ENCODE data around the gene TAF4. TPM values are rescaled to one million over a fixed set of nuclear protein-coding genes. Genes with fewer than 3 reads are reported as not detected.
"Not testable (repeated sequence)": the region's sequence is repeated elsewhere in the genome, so short reads cannot be mapped to it uniquely, and the experiment has no call there.

The TAF4 gene, protein sequence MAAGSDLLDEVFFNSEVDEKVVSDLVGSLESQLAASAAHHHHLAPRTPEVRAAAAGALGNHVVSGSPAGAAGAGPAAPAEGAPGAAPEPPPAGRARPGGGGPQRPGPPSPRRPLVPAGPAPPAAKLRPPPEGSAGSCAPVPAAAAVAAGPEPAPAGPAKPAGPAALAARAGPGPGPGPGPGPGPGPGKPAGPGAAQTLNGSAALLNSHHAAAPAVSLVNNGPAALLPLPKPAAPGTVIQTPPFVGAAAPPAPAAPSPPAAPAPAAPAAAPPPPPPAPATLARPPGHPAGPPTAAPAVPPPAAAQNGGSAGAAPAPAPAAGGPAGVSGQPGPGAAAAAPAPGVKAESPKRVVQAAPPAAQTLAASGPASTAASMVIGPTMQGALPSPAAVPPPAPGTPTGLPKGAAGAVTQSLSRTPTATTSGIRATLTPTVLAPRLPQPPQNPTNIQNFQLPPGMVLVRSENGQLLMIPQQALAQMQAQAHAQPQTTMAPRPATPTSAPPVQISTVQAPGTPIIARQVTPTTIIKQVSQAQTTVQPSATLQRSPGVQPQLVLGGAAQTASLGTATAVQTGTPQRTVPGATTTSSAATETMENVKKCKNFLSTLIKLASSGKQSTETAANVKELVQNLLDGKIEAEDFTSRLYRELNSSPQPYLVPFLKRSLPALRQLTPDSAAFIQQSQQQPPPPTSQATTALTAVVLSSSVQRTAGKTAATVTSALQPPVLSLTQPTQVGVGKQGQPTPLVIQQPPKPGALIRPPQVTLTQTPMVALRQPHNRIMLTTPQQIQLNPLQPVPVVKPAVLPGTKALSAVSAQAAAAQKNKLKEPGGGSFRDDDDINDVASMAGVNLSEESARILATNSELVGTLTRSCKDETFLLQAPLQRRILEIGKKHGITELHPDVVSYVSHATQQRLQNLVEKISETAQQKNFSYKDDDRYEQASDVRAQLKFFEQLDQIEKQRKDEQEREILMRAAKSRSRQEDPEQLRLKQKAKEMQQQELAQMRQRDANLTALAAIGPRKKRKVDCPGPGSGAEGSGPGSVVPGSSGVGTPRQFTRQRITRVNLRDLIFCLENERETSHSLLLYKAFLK
- total RNA-seq, result 13.0 TPM
- long read RNA-seq, partial matches to known transcripts, result 0 of 2 reads
- long read RNA-seq, other reads (novel, unspliced or antisense), result 1 of 2 reads

DNA sequence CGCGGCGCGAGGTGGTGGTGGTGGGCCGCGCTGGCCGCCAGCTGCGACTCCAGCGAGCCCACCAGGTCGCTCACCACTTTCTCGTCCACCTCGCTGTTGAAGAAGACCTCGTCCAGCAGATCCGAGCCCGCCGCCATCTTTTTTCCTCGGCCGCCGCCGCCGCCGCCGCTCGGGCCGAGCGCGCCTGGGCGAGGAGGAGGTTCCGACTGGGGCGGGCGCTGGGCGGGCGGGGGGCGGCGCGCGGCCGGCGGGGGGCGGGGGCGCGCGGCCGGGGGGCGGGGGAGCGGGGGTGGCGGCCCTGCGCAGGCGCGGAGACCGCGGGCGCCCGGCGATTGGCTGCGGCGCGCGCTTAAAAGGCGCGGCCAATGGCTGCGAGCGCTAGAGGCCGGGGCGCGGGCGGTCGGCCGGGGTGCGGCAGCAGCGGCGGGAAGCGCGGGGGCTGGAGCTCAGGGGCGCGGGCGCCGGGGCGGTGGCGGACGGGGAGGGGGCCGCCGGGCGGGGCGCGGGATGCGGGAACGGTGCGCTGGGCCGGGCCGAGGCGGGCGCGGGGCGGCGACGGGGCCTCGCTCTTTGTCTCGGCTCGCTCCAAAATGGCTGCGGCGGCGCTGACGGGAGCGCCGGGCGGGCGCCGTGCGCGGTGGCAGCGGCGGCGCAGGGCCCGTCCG, at the start of gene TAF4:
TSS of gene TAF4 (minus strand) at position 208 of the 665 bp plus-strand sequence. CDS start at position 137, 71 bp downstream.
- DNase-seq (ENCODE audit: low spot score), result peak; percentile 94

DNA sequence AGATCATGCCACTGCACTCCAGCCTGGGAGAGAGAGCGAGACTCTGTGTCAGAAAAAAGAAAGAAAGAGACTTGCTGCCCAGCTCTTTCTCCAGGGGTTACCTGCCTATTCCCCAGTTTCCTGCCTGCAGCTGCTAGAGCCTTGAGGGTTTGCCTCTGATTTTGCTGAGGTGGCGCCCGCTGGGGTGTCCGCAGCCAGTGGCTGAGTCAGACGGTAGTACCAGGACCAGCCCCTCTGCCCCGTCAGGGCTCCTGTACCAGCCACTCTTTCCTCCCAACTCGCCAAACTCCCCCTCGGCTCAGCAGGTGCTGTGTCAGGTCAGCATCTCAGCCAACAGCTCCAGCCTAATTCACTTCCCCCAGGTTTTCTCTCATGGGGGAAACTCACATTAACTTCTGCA, 49.2 kb upstream of the TAF4 start:
- no peak for DNase-seq (ENCODE audit: low spot score)

DNA sequence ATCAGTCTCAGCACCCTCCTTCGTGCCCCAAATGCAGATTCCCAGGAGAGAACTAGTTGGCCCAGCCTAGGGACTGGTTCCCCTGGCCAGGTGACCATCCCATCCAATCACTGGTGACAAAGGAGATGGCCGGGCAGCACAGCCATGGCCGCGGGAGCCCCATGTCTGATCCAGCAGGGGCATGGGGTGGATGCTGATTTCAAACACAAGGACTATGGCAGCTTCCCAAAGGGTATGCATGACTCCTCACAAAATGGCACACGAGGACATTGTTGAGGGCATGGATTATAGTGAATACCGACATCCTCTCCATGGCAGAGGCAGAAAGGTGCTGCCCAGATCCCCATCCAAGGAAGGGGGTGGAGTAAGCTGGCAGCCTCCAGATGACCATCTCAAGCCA, 46.7 kb upstream of the TAF4 start:
- no peak for DNase-seq (ENCODE audit: low spot score)

DNA sequence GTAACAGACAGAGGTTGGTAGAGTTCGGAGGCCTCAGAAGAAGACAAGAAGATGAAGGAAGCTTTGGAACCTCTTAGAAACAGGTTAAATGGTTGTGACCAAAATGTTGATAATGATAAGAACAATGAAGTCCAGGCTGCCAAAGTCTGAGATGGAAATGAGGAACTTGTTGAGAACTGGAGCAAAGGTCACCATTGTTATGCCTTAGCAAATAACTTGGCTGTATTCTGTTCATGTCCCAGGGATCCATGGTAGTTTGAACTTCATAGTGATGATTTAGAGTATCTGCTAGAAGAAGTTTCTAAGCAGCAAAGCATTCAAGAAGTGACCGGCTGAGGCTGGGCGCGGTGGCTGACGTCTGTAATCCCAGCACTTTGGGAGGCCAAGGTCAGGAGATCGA, 45.5 kb upstream of the TAF4 start:
- DNase-seq (ENCODE audit: low spot score), result no peak

DNA sequence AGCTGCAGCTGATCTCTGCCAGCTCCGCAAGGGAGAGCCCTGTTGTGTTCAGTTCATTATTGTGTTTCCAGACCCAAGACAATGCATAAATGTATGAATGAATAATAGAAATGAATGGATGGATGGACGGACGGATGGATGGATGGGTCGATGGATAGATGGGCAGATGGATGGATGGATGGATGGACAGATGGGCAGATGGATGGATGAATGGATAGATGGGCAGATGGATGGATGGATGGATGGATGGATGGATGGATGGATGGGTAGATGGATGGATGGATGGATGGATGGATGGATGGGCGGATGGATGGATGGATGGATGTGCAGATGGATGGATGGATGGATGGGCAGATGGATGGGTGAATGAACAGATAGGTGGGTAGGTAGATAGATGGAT, 39.9 kb upstream of the TAF4 start:
- DNase-seq (ENCODE audit: low spot score), result no peak

DNA sequence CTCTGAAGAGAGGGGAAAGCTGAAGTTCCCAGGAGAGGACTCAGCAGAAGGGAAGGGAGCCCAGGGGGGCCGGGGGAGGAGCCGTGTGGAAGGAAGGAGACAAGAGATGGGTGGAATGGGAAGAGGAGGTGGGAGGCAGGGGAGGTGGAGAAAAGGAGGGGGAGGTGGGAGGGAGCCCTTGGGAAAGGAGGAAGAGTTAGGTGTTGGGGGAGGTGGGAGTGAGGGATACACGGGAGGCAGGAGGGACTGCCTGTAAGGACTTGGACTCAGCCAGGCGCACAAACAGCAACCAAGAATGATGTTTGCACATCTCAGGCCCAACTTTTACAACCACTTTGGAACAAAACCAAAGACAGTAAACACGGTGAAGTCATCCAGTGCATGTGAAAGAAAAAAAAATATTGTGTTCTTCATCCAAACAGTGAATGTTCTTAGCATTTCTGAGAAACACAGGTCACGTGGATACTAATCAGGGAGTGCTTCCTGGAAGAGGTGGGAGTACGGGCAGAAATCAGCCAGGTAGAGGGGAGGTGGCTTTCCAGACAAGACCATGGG, 39.2 kb upstream of the TAF4 start:
- no peak for DNase-seq (ENCODE audit: low spot score)

DNA sequence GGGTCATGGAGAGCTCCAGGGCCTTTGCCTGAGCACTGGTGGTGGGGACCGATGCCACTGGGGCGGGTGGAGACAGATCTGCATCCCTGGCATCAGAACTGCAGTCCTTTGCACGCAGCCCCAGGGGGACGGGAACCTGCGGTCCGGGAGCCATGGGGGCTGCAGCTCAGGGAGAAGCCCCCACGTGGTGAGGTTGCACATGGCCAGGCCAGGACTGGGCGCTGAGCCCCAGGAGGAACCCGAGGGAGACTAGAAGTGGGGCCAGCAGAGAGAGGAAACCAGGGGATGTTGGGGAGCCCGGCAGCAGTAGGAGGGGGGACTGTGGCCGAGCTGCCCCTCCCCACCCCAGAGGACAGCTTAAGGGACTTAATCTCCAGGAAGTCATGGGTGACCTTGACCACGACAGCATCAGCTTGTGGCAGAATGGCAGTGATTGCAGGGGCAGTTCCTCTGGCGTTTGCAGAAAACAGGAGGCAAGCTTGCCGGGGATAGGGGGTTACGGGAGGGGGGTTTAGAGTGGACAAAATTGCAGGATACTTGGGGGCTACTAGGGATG, 38.6 kb upstream of the TAF4 start:
- no peak for DNase-seq (ENCODE audit: low spot score)

DNA sequence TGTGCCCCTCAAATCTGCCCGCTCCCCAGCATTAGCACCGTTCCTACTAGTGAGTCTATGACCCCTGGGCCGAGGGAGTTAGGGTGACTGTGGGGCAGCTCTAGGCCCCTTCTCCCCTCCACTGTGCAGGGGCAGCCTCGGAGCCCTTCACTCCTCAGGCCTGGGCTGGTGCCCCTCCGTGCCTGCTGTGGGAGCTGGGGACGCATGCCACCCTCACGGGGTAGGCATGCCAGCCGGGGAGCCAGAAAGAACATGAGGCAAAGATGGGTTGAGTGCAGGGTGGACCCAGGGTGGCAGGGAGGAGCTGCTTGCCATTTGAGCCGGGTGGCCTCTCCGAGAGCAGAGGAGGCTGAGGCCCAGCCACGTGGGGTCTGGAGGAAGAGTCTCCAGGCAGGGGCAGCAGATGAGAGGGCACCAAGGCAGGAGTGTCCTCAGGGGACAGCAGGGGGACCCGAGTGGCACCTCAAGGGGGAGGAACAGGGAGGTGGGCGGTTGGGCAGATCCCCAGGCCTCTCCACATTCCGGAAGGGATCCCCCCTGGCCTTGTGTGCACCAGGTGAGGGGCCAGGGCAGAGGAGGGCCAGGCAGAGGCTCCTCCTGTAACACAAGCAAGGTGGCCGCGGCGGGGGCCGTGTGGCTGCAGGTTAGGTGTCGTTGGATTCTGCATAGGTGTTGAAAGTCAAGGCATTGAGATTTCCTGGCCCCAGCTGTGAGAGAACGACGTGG, 38.0 kb upstream of the TAF4 start:
- no peak for DNase-seq (ENCODE audit: low spot score)

DNA sequence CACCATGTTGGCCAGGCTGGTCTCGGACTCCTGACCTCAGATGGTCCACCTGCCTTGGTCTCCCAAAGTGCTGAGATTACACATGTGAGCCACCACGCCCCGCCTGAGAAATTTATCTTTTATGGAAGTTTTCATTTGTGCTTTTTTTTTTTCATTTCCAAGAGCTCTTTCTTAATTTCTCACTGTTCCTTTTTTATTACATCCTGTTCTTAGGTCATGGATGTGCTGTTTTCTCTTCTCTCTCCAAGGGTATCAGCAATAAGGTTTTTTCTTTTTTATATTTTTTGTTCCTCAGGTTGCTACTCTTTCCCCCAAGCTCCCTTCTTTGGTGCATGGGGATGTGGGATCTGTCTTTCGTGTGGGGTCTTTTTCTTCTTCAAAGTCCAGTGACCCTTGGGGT, 35.4 kb upstream of the TAF4 start:
- no peak for DNase-seq (ENCODE audit: low spot score)

DNA sequence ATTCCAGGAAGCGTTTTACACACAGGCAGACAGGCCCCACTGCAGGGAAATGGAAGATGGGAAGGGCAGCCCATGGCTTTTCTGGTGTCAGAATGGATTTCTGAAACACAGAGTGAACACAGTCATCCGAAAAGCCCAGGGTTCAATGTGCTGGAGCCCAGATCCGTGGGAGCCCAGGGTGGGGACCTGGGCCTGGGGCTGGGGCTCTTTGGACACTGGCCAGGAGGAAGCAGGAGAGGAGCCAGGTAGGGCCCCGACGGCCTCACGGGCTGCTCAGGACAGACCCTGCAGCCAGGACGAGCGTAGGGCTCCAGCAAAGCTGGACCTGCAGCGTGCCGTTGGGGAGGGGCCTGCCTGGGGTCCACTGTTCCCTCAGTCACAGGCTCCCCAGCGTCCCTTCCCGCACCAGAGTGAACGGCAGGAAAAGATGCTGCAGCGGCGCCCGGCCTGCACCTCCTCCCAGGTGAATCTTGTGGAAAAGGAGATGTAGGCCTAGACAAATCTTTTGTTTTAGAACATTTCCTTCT, 32.3 kb upstream of the TAF4 start:
- DNase-seq (ENCODE audit: low spot score), result no peak

DNA sequence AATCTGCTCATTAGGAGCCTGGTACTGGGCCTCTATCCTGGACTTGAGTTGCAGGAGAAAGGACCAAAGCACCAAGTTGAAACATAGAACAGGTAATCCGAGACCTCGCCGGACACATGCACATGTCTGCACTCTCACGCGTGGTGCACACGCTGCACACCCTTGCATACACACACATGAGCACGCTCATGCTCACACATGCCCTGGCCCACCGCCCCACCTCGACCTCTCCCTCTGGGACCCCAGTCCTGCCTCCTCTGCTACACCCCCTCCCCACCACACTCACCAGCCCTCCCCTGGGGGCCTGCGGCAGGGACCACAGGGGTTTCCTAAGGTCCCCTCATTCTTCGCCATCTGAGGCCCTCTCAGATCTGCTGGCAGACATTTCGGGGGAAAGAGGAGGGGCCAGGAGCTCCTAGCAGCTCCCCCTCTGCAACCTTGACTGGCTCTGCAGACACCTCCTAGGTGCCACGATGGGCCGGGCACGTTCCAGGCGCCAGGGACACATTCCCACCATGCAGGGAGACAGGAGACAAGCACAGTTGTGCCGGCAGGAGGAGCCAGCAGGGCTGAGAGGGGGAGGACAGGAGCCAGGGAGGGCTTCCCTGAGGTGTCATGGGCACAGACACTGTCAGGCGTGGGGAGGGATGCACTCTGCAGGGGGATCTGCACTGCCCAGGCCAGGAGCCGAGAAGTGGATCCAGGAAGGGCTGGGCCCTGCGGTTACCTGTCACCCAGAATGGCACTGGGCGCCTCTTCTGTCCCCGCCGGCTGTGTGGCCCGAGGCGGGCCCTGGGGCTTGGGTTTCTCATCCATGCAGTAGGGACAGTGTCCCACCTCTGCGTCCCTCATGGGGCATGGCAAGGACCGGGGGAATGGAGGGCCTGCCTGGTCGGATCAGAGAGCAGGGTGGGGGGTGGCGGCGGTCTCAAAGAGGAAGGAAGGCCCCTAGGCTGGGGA, 31.0 kb upstream of the TAF4 start:
- DNase-seq (ENCODE audit: low spot score), result no peak

DNA sequence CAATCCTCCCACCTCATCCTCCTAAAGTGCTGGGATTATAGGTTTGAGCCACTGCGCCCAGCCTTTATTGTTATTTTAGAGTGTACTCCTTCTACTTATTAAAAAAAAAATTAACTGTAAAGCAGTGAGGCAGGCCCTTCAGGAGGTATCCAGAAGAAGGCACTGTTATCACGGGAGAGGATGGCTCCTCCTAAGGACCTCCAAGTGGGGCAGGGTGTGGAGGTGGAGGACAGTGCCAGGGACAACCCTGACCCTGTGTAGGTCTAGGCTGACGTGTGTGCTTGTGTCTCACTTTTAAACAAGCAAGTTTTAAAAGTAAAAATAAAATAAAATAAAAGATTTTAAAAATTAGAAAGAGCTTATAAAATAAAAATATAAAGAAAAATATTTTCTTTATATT, 23.7 kb upstream of the TAF4 start:
- DNase-seq (ENCODE audit: low spot score), result no peak

DNA sequence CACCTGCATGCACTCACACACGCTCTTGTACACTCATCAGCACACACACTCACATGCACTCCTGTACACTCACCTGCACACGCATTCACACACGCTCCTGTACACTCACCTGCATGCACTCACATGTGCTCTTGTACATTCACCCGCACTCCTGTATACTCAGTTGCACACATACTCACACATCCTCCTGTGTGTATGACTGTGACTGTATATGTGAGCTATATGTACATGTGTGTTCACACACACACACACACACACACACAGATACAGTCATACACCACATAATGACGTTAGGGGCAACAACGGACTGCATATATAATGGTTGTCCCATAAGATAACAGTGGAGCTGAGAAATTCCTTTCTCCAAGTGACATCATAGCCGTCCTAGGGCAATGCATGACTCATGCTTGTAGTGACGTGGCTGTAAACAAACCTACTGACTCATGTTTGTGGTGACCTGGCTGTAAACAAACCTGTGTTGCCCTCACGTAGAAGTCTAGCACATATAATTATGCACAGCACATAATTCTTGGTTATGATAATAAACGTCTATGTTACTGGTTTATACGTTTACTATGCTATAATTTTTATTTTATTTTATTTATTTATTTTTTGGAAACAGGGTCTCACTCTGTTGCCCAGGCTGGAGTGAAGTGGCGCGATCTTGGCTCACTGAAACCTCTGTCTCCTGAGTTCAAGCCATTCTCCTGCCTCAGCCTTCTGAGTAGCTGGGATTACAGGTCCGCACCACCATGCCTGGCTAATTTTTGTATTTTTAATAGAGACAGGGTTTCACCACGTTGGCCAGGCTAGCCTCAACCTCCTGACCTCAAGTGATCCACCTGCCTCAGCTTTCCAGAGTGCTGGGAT, 22.8 kb upstream of the TAF4 start:
- no peak for DNase-seq (ENCODE audit: low spot score)

DNA sequence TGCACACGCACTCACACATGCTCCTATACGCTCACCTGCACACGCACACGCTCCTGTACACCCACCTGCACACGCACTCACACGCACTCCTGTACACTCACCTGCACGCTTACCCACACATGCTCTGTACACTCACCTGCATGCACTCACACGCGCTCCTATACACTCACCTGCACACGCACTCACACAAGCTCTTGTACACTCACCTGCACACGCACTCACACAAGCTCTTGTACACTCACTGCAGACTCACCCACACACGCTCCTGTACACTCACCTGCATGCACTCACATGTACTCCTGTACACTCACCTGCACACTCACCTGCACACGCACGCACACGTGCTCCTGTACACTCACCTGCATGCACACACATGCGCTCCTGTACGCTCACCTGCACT, 22.0 kb upstream of the TAF4 start:
- no peak for DNase-seq (ENCODE audit: low spot score)

DNA sequence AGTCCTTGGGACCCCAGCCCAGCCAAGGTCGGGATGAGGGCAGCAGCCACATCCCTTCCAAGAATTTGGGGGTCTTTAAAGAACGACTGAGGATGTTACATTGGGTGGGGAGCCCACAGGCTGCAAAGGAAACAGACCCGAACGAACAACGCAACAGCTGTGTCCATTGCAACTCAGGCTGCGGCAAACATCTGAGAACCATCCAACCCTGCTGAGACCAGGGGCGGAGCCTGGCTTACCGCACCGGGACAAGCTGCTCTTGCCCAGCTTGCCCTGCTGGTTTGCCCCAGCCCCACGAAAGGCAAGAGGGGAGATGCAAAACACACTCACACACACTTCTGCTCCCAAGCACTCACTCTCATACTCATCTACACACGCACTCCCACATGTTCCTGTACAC, 21.5 kb upstream of the TAF4 start:
- DNase-seq (ENCODE audit: low spot score), result no peak

DNA sequence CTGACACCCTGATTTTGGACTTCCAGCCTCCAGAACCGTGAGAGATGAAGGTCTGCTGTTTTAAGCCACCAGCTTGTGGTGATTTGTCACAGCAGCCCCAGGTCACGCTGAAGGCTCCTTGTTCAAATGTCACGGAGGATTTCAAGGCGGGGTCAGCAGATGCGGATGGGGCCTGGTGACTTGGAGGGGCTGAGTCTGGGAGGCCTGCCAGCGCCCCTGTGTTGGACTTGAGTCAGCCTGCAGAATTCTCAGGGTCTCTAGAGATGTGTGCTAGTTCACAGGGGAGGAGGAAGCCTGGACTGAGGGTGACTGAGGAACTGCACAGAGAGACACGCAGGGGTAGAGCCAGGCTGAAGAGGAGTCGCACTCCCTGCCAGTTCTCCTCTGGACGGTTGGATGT, 19.5 kb upstream of the TAF4 start:
- DNase-seq (ENCODE audit: low spot score), result no peak

DNA sequence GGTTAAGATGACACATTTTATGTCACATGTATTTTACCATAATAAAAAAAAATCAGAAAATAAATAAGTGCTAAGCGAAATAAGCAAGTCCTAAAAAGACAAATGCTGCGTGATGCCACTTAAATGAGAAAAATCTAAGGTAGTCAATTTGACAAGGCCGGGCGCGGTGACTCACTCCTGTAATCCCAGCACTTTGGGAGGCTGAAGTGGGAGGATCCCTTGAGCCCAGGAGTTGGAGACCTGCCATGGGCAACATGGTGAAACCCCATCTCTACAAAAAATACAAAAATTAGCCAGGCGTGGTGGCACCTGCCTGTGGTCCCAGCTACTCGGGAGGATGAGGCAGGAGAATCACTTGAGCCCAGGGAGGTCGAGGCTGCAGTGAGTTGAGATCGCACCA, 18.5 kb upstream of the TAF4 start:
- not testable (repeated sequence) for DNase-seq (ENCODE audit: low spot score)

DNA sequence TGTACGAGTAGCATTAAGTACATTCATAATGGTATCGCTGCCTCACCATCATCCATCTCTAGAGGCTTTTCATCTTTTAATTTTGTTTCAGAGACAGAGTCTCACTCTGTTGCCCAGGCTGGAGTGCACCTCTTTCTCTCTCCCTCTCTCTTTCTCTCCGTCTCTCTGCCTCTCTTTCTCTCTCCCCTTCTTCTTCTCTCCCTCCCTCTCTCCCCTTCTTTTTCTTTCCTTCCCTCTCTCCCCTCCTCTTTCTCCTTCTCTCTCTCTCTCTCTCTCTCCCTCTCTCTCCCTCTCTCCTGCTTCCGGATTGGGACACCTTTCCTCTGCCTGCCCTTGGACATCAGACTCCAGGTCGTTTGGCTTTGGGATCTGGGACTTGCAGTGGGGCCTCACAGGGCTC, 17.6 kb upstream of the TAF4 start:
- DNase-seq (ENCODE audit: low spot score), result no peak

Measured in mesenteric fat pad (tissue), 1 donor.